PC-9 (cell line): Measurements from ENCODE around the gene SMIM8. TPM values are rescaled to one million over a fixed set of nuclear protein-coding genes. Genes with fewer than 3 reads are reported as not detected.

Experiments used
- BruUV-seq: library from RNA; stranded (reverse); fragments of 400-500 nt; replicated peaks from 2 replicates; lab custom pipeline; 2021; lab: Mats Ljungman, UMichigan
- CTCF ChIA-PET: fragments of 300-600 bp; sonication (Branson Sonifier 250); formaldehyde crosslinking; loops from one replicate; lab custom pipeline; 2022; ENCODE audit warnings: antibody characterized with exemption; lab: Charles Lee
- POLR2A ChIA-PET: fragments of 300-600 bp; sonication (Branson Sonifier 250); formaldehyde crosslinking; loops from one replicate; lab custom pipeline; 2022; ENCODE audit warnings: antibody characterized with exemption; ENCODE audit not compliant: unreplicated experiment; lab: Charles Lee
- DNase-seq, 2 experiments: peaks; one replicate each; pipeline versions ENCODE4 v3.0.0 to v3.0.0-alpha.2; 2015 to 2022; ENCODE audit warnings: mixed read lengths in 1 of 2
- H2AFZ ChIP-seq: fragments of 200-600 bp; sonication (generic); 2 replicates; pipeline ENCODE4 v1.8.1; 2017; ENCODE audit warnings: antibody characterized with exemption
- H3F3A ChIP-seq: fragments of 200-600 bp; sonication (generic); 2 replicates; pipeline ENCODE4 v1.8.1; 2017; ENCODE audit warnings: antibody characterized with exemption, mild to moderate bottlenecking, low read depth; ENCODE audit not compliant: insufficient read depth
- H3K27ac ChIP-seq: fragments of 200-600 bp; sonication (generic); 2 replicates; pipeline ENCODE4 v1.6.1; 2016; ENCODE audit warnings: mixed run types
- H3K27me3 ChIP-seq: fragments of 200-600 bp; sonication (generic); 2 replicates; pipeline ENCODE4 v1.6.1; 2016; ENCODE audit warnings: low read depth, mixed run types; ENCODE audit not compliant: insufficient read depth
- H3K36me3 ChIP-seq: fragments of 200-600 bp; sonication (generic); 2 replicates; pipeline ENCODE4 v1.6.1; 2016; ENCODE audit warnings: low read depth, mixed run types
- H3K4me1 ChIP-seq: fragments of 200-600 bp; sonication (generic); replicated peaks from 2 replicates; pipeline ENCODE4 v1.6.1; 2016; ENCODE audit warnings: mixed run types; ENCODE audit not compliant: insufficient read depth
- H3K4me2 ChIP-seq: fragments of 200-600 bp; sonication (generic); 2 replicates; pipeline ENCODE4 v1.6.1; 2017; ENCODE audit warnings: mixed run types
- H3K4me3 ChIP-seq: fragments of 200-600 bp; sonication (generic); 2 replicates; pipeline ENCODE4 v1.6.1; 2016; ENCODE audit warnings: mixed run types
- H3K79me2 ChIP-seq: fragments of 200-600 bp; sonication (generic); 2 replicates; pipeline ENCODE4 v1.6.1; 2017; ENCODE audit warnings: low read depth, mixed run types
- H3K9me2 ChIP-seq: fragments of 200-600 bp; sonication (generic); 2 replicates; pipeline ENCODE4 v1.8.1; 2017; ENCODE audit warnings: mild to moderate bottlenecking; ENCODE audit not compliant: insufficient read depth
- H3K9me3 ChIP-seq: fragments of 200-600 bp; sonication (generic); 2 replicates; pipeline ENCODE4 v1.8.1; 2016; ENCODE audit warnings: low read depth; ENCODE audit not compliant: insufficient read depth
- H4K20me1 ChIP-seq: fragments of 200-600 bp; sonication (generic); 2 replicates; pipeline ENCODE4 v1.8.1; 2017; ENCODE audit not compliant: insufficient read depth
- CTCF ChIP-seq: fragments of 200-600 bp; sonication (generic); conservative IDR thresholded peaks from 2 replicates; pipeline ENCODE4 v1.6.1; 2017; ENCODE audit warnings: mixed run types, antibody characterized with exemption, mild to moderate bottlenecking, moderate library complexity
- EZH2 ChIP-seq: fragments of 200-600 bp; sonication (generic); IDR thresholded peaks from 2 replicates; pipeline ENCODE4 v1.8.0; 2017; ENCODE audit warnings: antibody characterized with exemption, low read depth
- intact Hi-C: fragments of 100-400 bp; cut with micrococcal nuclease; formaldehyde crosslinking; loops from one replicate; pipeline ENCODE4 v1.10.0; 2022; ENCODE audit not compliant: unreplicated experiment
- total RNA-seq: library from RNA; stranded (reverse); gene quantifications from 2 replicates; pipeline ENCODE4 v1.2.3, GENCODE V29; 2021

The SMIM8 gene
- total RNA-seq, 1 experiment from 2014 or later = 5.3 TPM

GRCh38 chr6:87341899-87342298 lies 19.5 kb downstream of the SMIM8 start:
- no TSS peak for BruUV-seq
- no peaks in the 10 kb centered on the region for H3K27me3 ChIP-seq
- H3K4me1 ChIP-seq = no peaks in the 10 kb centered on the region
- no peak for TF ChIP-seq CTCF
- TF ChIP-seq EZH2 = no peak
- no peak overlapping the region for H2AFZ ChIP-seq
- H3K79me2 ChIP-seq = no peaks in the 10 kb centered on the region
- ChIA-PET POLR2A (no interaction called here), CTCF (no interaction called here)
- no peaks in the 10 kb centered on the region for H3K9me3 ChIP-seq
- H3K27ac ChIP-seq = no peak overlapping the region
- H3K9me2 ChIP-seq = no peaks in the 10 kb centered on the region
- intact Hi-C loops = no loop called here
- no peaks in the 10 kb centered on the region for H3K36me3 ChIP-seq
- no peaks in the 10 kb centered on the region for H4K20me1 ChIP-seq
- no peak overlapping the region for H3K4me3 ChIP-seq
- no peaks in the 10 kb centered on the region for H3F3A ChIP-seq
- H3K4me2 ChIP-seq = no peak overlapping the region
- DNase-seq = no peak

GRCh38 chr6:87342829-87343228 lies 20.4 kb downstream of the SMIM8 start:
- POLR2A ChIA-PET = interaction anchor here (0.7 kb wide), 1 partner anchor 240 kb away, joined by 5 read pairs; no protein-coding TSS in a partner anchor
- no peaks in the 10 kb centered on the region for H3F3A ChIP-seq
- DNase-seq = no peak
- no peak overlapping the region for H2AFZ ChIP-seq
- intact Hi-C loops = no loop called here
- no peaks in the 10 kb centered on the region for H3K9me2 ChIP-seq
- no peaks in the 10 kb centered on the region for H3K9me3 ChIP-seq
- no peaks in the 10 kb centered on the region for H3K4me1 ChIP-seq
- no peak overlapping the region for H3K4me2 ChIP-seq
- no peaks in the 10 kb centered on the region for H3K36me3 ChIP-seq
- BruUV-seq = no TSS peak
- no peak for TF ChIP-seq CTCF
- TF ChIP-seq EZH2 = no peak
- H3K79me2 ChIP-seq = no peaks in the 10 kb centered on the region
- no peaks in the 10 kb centered on the region for H4K20me1 ChIP-seq
- H3K27me3 ChIP-seq = no peaks in the 10 kb centered on the region
- no peak overlapping the region for H3K4me3 ChIP-seq
- no peak overlapping the region for H3K27ac ChIP-seq
- CTCF ChIA-PET = no interaction called here

- POLR2A ChIA-PET = no interaction called here
- Histone ChIP-seq H3K9me3 (no peaks in the 10 kb centered on the region), H3K36me3 (no peaks in the 10 kb centered on the region), H2AFZ (no peak within 1 kb of the TSS), H3F3A (no peaks in the 10 kb centered on the region), H3K9me2 (no peaks in the 10 kb centered on the region), H3K79me2 (no peaks in the 10 kb centered on the region), H3K27me3 (no peaks in the 10 kb centered on the region), H3K4me2 (no peak within 1 kb of the TSS), H3K4me3 (no peak within 1 kb of the TSS), H3K4me1 (no peaks in the 10 kb centered on the region), H3K27ac (no peak within 1 kb of the TSS), H4K20me1 (no peaks in the 10 kb centered on the region)
- no peak for DNase-seq
- intact Hi-C loops = no loop called here
- no TSS peak for BruUV-seq
- CTCF ChIA-PET = no interaction called here
- TF ChIP-seq EZH2 (no peak), CTCF (no peak)
Measured at GRCh38 chr6:87344731-87345130, 22.3 kb downstream of the SMIM8 start, which contains the start of gene C6orf163. Gene C6orf163 (plus strand): TSS chr6:87344813. CDS start chr6:87345100, 287 bp downstream.
